GM18520 (cell line): ENCODE results near the gene KLHL8.
A peak's percentile ranks its signal among the peaks of the same experiment; 100 is the strongest.
"Not testable (repeated sequence)": the region's sequence is repeated elsewhere in the genome, so short reads cannot be mapped to it uniquely, and the experiment has no call there.

Experiments
- ATAC-seq: cut with Tn5 transposase; IDR thresholded peaks from one replicate; pipeline ENCODE4 v1.9.1; 2021; ENCODE audit not compliant: unreplicated experiment

The KLHL8 gene

DNA sequence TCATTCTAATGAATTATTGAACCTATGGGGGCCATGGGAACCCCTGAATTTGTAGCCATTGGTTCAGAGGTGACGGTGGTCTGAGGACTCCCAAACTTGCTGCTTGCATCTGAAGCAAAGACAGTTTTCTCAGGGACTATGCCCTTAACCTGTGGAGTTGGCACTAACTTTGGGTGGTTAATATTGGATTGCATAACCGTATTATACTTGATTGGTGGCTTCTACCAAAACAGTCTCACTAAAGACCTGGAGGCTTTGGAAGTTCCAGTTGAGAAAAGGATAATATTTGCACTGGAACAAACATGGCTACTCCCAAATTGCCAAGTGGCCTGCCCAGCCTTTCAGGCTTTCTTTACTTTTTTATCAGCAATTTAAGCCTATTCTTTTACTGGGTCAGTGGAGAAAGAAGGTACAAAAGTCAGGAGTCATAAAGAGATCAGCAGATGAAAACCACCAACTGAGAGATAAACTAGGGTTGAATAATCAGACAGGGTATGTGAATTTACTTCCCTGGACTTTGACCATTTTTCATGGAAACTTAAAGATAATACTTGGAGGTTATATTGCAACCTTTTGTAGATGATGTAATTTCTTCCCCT is 7.9 kb upstream of the KLHL8 start:
- ATAC-seq, result no peak

GRCh38 chr4:87227751-87228151 is 7.3 kb upstream of the KLHL8 start:
- no peak for ATAC-seq

DNA sequence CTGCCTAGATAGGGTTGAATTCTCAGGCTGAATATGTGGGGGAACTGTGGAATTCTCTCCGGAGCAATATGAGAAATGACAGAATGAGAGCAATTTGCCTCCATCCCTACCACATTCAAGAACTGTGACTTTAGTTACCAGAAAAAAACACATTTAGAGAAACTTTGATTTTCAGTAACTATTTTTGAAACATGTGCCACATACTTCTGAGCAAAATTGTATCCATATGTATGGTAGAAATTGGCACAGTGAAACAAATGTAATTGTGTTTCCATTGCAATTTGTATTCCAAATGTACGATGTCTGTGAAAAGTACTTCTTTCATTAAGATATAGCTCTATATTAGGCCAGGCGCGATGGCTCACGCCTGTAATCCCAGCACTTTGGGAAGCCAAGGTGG is 5.5 kb upstream of the KLHL8 start:
- ATAC-seq, result no peak

GRCh38 chr4:87224141-87224923 is 3.9 kb upstream of the KLHL8 start:
- ATAC-seq, result no peak

GRCh38 chr4:87219632-87220093 is 755 bp downstream of the KLHL8 start:
- peak; percentile 20 for ATAC-seq

DNA sequence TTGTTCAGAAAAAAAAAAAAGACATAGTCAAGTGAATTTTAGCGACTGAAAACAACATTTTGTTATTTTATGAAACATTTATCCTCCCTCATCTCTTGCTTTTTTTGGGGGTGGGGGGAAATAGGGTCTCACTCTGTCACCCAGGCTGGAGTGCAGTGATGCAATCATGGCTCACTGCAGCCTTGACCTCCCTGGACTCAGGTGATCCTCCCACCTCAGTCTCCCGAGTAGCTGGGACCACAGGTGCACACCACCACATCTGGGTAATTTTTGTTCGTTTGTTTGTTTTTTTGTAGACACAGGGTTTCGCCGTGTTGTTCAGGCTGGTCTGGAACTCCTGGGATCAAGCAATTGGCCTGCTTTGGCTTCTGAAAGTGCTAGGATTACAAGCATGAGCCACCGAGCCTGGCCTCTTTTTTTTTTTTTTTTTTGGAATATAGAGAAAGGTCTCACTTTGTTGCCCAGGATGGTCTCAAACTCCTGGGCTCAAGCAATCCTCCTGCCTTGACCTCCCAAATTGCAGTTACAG is 3.1 kb downstream of the KLHL8 start:
- ATAC-seq, result not testable (repeated sequence)

DNA sequence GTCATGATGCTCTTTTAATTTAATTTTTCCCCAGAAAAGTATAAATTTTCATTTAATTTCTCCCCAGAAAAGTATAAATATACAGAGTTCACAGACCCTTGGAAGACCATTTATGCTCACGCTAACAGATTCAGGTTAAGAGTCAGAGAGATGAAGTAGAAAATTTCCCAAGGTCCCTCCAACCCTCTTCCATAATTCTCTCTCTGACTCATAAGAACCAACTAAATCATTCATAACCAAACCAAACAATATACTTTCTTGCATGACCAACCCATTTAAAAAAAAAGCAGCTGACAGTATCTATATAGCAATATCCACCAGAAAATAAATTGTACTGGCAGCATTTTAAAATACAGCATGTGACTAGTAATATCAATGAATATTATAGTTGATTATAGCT is 3.9 kb downstream of the KLHL8 start:
- no peak for ATAC-seq

DNA sequence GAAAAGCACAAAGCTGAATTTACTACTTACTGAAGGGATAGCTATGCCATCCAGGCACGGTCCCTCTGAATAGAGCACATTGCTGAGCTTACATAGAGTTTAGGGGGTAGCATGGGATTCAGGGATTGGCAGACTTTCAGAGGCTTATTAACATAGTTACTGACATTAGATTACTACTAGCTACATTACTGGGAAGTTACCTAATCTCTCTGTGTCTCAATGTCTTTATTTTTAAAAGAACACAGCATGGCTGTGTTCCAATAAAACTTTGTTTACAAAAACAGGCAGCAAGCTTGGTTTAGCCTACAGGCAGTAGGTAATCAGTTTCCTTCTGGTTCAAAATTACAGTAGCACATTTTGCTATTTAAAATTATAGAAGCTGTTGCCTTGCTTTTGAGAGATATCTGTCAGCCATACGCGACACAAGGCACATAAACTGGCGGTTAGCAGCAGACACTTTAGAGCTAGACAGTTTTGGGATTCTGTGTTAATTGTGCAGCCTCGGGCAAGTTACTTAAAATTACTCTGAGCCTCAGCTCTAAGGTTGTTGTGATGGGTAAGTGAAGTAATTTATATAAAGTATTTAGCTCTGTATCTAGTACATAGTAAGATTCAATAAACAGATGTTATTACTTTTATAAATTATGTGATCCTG is 6.9 kb downstream of the KLHL8 start:
- no peak for ATAC-seq

DNA sequence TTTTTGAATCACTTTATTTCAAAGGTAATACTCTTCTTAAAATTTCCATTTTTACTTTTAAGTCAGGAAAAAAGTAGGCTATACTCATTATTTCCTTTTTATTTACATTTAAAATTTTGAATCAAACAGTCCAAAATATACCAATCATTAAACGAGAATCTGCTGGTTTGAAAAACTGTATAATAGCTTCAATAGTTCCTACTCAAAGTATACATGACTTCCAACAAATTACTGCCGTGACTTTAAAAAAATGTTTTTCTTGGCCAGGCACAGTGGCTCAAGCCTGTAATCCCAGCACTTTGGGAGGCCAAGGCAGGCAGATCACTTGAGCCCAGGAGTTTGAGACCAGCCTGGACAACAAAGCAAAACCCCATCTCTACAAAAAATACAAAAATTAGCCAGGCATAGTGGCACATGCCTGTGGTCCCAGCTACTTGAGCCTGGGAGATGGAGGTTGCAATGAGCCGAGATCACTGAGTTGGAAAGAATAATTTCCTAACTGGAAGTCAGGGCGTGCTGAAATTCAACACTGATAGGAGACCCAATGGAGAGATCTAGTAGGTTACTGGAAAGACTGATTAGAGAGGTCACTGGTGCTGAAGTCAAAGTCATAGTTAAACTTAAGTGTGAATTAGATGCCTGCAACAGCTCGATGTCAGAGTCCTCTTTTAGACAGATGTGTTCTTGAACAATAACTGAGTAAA is 9.0 kb downstream of the KLHL8 start:
- ATAC-seq, result no peak

DNA sequence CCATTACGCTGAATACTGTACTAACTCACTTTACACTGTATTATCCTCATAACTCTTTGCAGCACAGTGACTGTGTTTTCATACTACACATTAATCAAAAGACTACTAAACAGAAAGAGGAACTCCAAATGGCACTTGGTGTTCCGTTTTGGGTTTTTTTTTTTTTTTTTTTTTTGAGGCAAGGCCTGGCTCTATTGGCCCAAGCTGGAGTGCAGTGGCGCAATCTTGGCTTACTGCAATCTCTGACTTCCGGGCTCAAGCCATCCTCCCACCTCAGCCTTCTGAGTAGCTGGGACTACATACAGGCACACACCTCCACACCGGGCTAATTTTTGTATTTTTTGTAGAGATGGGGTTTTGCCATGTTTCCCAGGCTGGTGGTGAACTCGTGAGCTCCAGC is 10.7 kb downstream of the KLHL8 start:
- ATAC-seq, result no peak

DNA sequence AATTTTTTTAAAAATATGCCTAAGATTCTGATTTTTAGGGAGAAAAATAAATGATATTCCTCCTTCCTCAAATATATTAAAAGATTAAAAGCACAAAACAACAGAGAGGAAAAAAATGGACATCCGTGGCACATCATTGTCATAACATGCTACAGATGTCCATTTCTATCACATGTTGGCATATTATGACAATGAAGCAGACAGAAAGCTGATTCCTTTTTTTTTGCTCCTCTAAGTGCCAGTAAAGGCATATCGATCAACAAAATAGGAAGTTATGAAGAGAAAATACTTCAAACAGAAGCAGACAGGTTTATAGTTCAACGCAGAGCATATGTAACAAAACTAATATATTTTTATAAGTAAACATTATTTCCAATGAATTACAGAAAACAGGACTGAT is 11.2 kb downstream of the KLHL8 start:
- ATAC-seq, result no peak

GRCh38 chr4:87204559-87204958 is 15.9 kb downstream of the KLHL8 start:
- ATAC-seq, result no peak

DNA sequence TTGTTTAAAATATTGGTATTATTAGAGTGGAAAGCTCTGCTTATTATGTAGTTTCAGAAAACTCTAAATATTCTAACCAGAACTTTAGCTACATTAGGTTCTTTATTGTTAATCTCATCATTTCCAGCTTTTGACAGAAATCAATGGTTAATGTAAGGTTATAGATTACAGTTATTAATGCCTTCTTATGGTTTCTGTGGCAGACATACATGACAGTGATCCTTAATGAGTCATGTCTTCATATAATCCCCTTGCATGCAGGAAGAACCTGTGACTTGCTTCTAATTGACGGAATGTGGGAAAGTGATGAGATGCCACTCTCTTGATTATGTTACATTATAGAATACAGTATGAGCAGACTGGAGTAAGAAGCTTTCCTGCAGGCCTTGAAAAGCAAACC is 23.5 kb downstream of the KLHL8 start:
- ATAC-seq, result no peak

GRCh38 chr4:87196146-87196545 is 24.3 kb downstream of the KLHL8 start:
- ATAC-seq, result no peak

DNA sequence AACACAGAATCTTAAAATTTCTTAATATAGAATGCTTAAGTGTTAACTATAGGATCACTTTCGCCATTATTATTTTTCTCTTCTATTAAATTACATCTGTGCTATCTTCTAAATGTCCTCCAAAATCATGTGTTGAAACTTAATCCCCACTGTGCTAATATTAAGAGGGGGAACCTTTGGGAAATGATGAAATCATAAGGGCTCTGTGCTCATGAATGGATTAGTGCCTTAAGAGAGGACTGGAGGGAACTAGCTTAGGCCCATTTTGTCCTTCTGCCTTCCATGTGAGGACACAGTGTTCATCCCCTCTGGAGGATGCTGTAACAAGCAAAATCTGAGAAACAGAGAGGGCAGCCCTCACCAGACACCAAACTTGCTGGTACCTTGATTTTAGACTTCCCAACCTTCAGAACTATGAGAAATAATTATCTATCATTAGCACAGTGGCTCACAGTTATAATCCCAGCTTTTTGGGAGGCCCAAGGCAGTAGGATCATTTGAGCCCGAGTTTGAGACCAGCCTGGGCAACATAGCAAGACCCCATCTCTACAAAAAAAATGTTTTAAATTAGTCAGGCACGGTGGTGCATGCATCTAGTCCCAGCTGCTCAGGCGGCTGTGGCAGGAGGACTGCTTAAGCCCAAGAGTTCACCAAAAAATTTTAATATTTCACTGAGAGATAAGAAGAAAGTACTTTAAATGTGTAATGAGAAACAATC is 26.3 kb downstream of the KLHL8 start:
- no peak for ATAC-seq

GRCh38 chr4:87192145-87192919 is 28.1 kb downstream of the KLHL8 start:
- no peak for ATAC-seq

DNA sequence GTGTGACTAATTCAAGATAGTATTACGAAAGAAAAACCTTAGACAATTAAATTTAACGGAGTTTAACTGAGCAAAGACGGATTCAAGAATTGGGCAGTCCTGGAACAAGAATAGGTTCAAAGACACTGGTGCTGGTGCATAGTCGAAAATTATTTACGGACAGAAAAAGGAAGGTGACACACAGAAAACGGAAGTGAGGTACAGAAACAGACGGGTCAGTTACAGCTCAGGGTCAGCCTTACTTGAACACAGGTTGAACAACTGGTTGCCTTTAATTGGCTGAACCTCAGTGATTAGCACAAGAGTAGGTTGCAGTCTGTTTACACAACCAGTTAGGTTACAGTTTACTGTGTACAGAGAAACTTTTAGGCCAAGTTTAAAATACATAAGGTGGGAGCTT is 31.5 kb downstream of the KLHL8 start:
- ATAC-seq, result no peak

DNA sequence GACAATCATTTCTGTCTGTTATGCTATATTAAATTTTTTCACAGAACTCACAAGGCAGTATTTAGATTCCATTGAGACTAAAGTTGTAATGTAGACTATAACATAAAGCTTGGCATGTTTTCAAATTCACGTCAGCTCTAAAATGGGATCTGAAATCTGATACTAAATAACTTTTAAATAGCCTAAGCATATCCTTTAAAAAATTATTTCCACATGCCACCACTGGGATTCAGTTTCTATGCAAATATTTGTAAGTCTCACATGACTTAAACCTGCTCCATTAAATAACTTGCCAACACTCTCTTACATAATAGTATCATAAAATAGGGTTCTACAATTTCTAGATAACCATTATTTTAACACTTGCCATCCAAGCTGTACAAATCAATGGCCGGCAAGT is 32.4 kb downstream of the KLHL8 start:
- ATAC-seq, result no peak

DNA sequence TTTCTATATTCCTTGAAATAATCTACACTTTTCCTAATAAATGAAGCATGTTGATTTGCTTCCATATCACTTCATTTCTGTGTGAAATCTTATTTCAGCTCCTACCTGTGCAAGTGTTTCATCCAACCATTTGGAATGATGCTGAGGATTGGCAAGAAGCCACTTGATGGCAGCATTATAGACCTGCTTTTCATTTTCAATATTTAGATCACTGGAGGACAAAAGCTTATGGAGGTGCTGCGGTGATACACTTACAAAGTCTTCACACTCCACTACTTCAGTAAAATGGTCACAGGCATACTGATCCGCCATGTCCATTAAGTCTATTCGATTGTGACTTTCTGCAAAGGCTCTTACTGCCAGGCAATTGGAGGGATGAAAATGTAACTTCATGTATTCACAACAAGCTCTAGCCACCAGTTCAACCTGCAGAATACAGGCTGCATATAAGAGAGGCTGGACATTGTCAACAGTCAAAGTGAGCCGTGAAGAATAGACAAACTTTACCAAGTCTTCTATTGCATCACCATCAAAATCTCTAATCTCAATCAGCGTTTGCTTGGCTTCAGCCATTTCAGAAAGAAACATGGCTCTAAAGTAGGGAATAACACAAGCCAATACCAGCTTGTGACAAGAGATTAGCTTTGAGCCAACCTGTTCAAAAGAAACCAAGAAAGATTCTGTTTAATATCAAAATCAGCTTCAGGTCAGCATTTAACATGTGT is 35.1 kb downstream of the KLHL8 start:
- ATAC-seq, result no peak
